PC-9 (cell line): ENCODE results near the gene ZCCHC8. TPM values are rescaled to one million over a fixed set of nuclear protein-coding genes. Genes with fewer than 3 reads are reported as not detected.

Experiments
- BruUV-seq: library from RNA; stranded (reverse); fragments of 400-500 nt; replicated peaks from 2 replicates; lab custom pipeline; 2021; lab: Mats Ljungman, UMichigan
- CTCF ChIA-PET: fragments of 300-600 bp; sonication (Branson Sonifier 250); formaldehyde crosslinking; loops from one replicate; lab custom pipeline; 2022; ENCODE audit warnings: antibody characterized with exemption; lab: Charles Lee
- POLR2A ChIA-PET: fragments of 300-600 bp; sonication (Branson Sonifier 250); formaldehyde crosslinking; loops from one replicate; lab custom pipeline; 2022; ENCODE audit warnings: antibody characterized with exemption; ENCODE audit not compliant: unreplicated experiment; lab: Charles Lee
- DNase-seq, 2 experiments: peaks; one replicate each; pipeline versions ENCODE4 v3.0.0 to v3.0.0-alpha.2; 2015 to 2022; ENCODE audit warnings: mixed read lengths in 1 of 2
- H2AFZ ChIP-seq: fragments of 200-600 bp; sonication (generic); 2 replicates; pipeline ENCODE4 v1.8.1; 2017; ENCODE audit warnings: antibody characterized with exemption
- H3F3A ChIP-seq: fragments of 200-600 bp; sonication (generic); 2 replicates; pipeline ENCODE4 v1.8.1; 2017; ENCODE audit warnings: antibody characterized with exemption, mild to moderate bottlenecking, low read depth; ENCODE audit not compliant: insufficient read depth
- H3K27ac ChIP-seq: fragments of 200-600 bp; sonication (generic); 2 replicates; pipeline ENCODE4 v1.6.1; 2016; ENCODE audit warnings: mixed run types
- H3K27me3 ChIP-seq: fragments of 200-600 bp; sonication (generic); 2 replicates; pipeline ENCODE4 v1.6.1; 2016; ENCODE audit warnings: low read depth, mixed run types; ENCODE audit not compliant: insufficient read depth
- H3K36me3 ChIP-seq: fragments of 200-600 bp; sonication (generic); 2 replicates; pipeline ENCODE4 v1.6.1; 2016; ENCODE audit warnings: low read depth, mixed run types
- H3K4me1 ChIP-seq: fragments of 200-600 bp; sonication (generic); replicated peaks from 2 replicates; pipeline ENCODE4 v1.6.1; 2016; ENCODE audit warnings: mixed run types; ENCODE audit not compliant: insufficient read depth
- H3K4me2 ChIP-seq: fragments of 200-600 bp; sonication (generic); 2 replicates; pipeline ENCODE4 v1.6.1; 2017; ENCODE audit warnings: mixed run types
- H3K4me3 ChIP-seq: fragments of 200-600 bp; sonication (generic); 2 replicates; pipeline ENCODE4 v1.6.1; 2016; ENCODE audit warnings: mixed run types
- H3K79me2 ChIP-seq: fragments of 200-600 bp; sonication (generic); 2 replicates; pipeline ENCODE4 v1.6.1; 2017; ENCODE audit warnings: low read depth, mixed run types
- H3K9me2 ChIP-seq: fragments of 200-600 bp; sonication (generic); 2 replicates; pipeline ENCODE4 v1.8.1; 2017; ENCODE audit warnings: mild to moderate bottlenecking; ENCODE audit not compliant: insufficient read depth
- H3K9me3 ChIP-seq: fragments of 200-600 bp; sonication (generic); 2 replicates; pipeline ENCODE4 v1.8.1; 2016; ENCODE audit warnings: low read depth; ENCODE audit not compliant: insufficient read depth
- H4K20me1 ChIP-seq: fragments of 200-600 bp; sonication (generic); 2 replicates; pipeline ENCODE4 v1.8.1; 2017; ENCODE audit not compliant: insufficient read depth
- EZH2 ChIP-seq: fragments of 200-600 bp; sonication (generic); IDR thresholded peaks from 2 replicates; pipeline ENCODE4 v1.8.0; 2017; ENCODE audit warnings: antibody characterized with exemption, low read depth
- intact Hi-C: fragments of 100-400 bp; cut with micrococcal nuclease; formaldehyde crosslinking; loops from one replicate; pipeline ENCODE4 v1.10.0; 2022; ENCODE audit not compliant: unreplicated experiment
- total RNA-seq: library from RNA; stranded (reverse); gene quantifications from 2 replicates; pipeline ENCODE4 v1.2.3, GENCODE V29; 2021
- TF ChIP-seq, protein P1 (sequence below): fragments of 200-600 bp; sonication (generic); conservative IDR thresholded peaks from 2 replicates; pipeline ENCODE4 v1.6.1; 2017; ENCODE audit warnings: mixed run types, antibody characterized with exemption, mild to moderate bottlenecking, moderate library complexity

ZCCHC8 gene
- total RNA-seq, 1 experiment from 2014 or later: 24.3 TPM

DNA sequence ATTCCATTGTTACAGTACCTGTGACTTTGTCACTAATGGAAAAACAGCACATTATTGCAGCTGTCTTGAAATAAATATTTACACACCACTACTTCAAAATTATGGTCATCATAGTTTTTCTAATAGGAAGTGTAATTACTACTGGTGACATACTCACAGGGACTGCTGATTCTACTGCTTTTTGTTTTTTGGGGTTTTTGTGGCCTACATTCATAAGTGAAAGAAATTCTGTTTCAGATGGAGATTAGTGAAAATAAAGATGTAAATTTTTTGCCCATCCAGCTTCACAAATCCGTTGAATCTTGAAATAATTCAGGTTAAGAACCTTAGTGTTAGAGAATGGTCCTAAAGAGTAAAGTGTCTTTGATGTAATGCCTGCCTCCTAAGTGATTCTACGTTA is 43.8 kb upstream of the ZCCHC8 start:
- intact Hi-C loops: no loop called here
- POLR2A ChIA-PET: no interaction called here
- no peaks in the 10 kb centered on the region for H3F3A ChIP-seq
- H4K20me1 ChIP-seq: no peaks in the 10 kb centered on the region
- H3K27me3 ChIP-seq: no peaks in the 10 kb centered on the region
- 0 out of 2 replicates have a peak, but pooled peaks cover 6% of the 10 kb centered on the region for H3K36me3 ChIP-seq
- H2AFZ ChIP-seq: no peak overlapping the region
- BruUV-seq: no TSS peak
- DNase-seq: no peak
- no peak overlapping the region for H3K4me3 ChIP-seq
- H3K9me2 ChIP-seq: no peaks in the 10 kb centered on the region
- no peak overlapping the region for H3K27ac ChIP-seq
- H3K9me3 ChIP-seq: no peaks in the 10 kb centered on the region
- TF ChIP-seq, protein P1, sequence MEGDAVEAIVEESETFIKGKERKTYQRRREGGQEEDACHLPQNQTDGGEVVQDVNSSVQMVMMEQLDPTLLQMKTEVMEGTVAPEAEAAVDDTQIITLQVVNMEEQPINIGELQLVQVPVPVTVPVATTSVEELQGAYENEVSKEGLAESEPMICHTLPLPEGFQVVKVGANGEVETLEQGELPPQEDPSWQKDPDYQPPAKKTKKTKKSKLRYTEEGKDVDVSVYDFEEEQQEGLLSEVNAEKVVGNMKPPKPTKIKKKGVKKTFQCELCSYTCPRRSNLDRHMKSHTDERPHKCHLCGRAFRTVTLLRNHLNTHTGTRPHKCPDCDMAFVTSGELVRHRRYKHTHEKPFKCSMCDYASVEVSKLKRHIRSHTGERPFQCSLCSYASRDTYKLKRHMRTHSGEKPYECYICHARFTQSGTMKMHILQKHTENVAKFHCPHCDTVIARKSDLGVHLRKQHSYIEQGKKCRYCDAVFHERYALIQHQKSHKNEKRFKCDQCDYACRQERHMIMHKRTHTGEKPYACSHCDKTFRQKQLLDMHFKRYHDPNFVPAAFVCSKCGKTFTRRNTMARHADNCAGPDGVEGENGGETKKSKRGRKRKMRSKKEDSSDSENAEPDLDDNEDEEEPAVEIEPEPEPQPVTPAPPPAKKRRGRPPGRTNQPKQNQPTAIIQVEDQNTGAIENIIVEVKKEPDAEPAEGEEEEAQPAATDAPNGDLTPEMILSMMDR: no peak
- H3K4me1 ChIP-seq: no peaks in the 10 kb centered on the region
- CTCF ChIA-PET: no interaction called here
- H3K79me2 ChIP-seq: no peaks in the 10 kb centered on the region
- H3K4me2 ChIP-seq: no peak overlapping the region

GRCh38 chr12:122538496-122538895 is 37.8 kb upstream of the ZCCHC8 start:
- no peaks in the 10 kb centered on the region for H4K20me1 ChIP-seq
- ChIA-PET CTCF (no interaction called here), POLR2A (no interaction called here)
- intact Hi-C loops: no loop called here
- H3K4me3 ChIP-seq: no peak overlapping the region
- no peaks in the 10 kb centered on the region for H3K9me3 ChIP-seq
- no peaks in the 10 kb centered on the region for H3K4me1 ChIP-seq
- H3K9me2 ChIP-seq: no peaks in the 10 kb centered on the region
- H3K36me3 ChIP-seq: peaks cover 7% of the 10 kb centered on the region; the same call in 1 of the 2 replicates
- no peaks in the 10 kb centered on the region for H3K79me2 ChIP-seq
- BruUV-seq: no TSS peak
- H3F3A ChIP-seq: peaks cover 14% of the 10 kb centered on the region
- no peak for DNase-seq
- no peak overlapping the region for H3K27ac ChIP-seq
- no peak for TF ChIP-seq EZH2
- TF ChIP-seq, protein P1: no peak
- H3K4me2 ChIP-seq: no peak overlapping the region
- H2AFZ ChIP-seq: no peak overlapping the region; the same call in 1 of the 2 replicates
- no peaks in the 10 kb centered on the region for H3K27me3 ChIP-seq

DNA sequence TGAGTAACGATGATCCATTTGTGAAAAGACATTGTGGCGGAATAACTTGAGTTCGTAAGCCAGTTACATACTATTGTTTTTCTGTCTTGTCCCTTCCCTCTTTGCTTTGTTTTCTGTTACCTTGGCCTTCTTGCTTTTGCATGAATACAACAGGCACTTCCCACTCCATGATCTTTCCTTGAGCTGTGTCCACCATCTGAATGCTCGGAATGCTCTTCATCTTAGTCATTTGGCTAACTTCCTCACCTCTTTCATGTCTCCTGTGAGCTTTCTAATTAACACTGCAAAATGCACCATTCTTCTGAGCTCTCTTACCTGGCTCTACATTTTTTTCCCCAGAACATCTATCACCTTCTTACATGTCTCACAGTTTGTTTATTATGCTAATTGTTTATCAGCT is 36.3 kb upstream of the ZCCHC8 start:
- H3K27me3 ChIP-seq: no peaks in the 10 kb centered on the region
- intact Hi-C loops: no loop called here
- no peaks in the 10 kb centered on the region for H3K9me3 ChIP-seq
- no peaks in the 10 kb centered on the region for H3K79me2 ChIP-seq
- TF ChIP-seq, protein P1: no peak
- TF ChIP-seq EZH2: no peak
- H3F3A ChIP-seq: peaks cover 14% of the 10 kb centered on the region
- ChIA-PET POLR2A (interaction anchor here (0.5 kb wide), 1 partner anchor 213 kb away, joined by 6 read pairs; no protein-coding TSS in a partner anchor), CTCF (no interaction called here)
- no peak overlapping the region for H3K27ac ChIP-seq
- no peak for DNase-seq
- H3K4me2 ChIP-seq: no peak overlapping the region
- no TSS peak for BruUV-seq
- H2AFZ ChIP-seq: no peak overlapping the region
- peaks cover 7% of the 10 kb centered on the region; the same call in 1 of the 2 replicates for H3K36me3 ChIP-seq
- H3K4me1 ChIP-seq: no peaks in the 10 kb centered on the region
- H3K9me2 ChIP-seq: no peaks in the 10 kb centered on the region
- H3K4me3 ChIP-seq: no peak overlapping the region
- H4K20me1 ChIP-seq: no peaks in the 10 kb centered on the region
